Measurements from ENCODE around the gene NUS1.
"Not testable (repeated sequence)": the region's sequence is repeated elsewhere in the genome, so short reads cannot be mapped to it uniquely, and the experiment has no call there.

NUS1 gene

DNA sequence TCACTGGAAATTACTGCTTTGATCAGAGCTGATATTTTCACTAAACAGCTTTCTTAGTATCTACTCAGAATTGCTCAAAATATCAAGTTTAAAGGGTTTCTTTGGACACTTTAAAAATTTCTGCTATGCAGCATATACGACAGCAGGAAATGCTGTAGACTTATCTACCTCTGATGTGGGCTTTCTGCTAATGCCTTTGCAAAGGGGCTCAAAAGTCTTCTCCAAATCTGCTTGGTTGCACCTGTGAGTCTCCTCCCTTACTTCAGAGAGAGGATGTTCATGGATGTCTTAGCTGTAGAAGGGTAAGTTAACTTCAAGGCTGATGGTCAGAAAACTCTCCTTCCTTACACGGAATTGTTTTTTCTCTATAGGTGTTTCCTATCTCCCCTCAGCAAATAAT, 19.9 kb upstream of the NUS1 start:
- DNase-seq (ENCODE audit: low spot score), result no peak
- in situ Hi-C loops (cut with MboI; ENCODE audit: low pct_unique_long_range_greater_than_20kb, low sequenced_read_pairs, unreplicated experiment), result no loop called here

DNA sequence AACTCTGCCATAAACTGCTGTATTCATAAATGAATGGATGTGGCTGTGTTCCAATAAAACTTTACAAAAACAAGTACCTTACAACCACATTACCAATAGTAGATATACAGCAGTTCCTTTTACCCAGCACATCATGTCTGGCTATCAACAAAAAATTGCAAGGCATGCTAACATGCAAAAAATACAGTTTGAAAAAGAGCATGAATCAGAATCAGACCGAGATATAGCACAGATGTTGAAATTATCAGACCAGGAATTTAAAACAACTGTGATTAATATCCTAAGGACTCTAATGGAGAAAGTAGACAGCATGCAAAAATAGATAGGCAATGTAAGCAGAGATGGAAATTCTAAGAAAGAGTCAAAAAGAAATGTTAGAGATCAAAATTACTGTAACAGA, 8.4 kb upstream of the NUS1 start:
- TF ChIP-seq, protein P1, sequence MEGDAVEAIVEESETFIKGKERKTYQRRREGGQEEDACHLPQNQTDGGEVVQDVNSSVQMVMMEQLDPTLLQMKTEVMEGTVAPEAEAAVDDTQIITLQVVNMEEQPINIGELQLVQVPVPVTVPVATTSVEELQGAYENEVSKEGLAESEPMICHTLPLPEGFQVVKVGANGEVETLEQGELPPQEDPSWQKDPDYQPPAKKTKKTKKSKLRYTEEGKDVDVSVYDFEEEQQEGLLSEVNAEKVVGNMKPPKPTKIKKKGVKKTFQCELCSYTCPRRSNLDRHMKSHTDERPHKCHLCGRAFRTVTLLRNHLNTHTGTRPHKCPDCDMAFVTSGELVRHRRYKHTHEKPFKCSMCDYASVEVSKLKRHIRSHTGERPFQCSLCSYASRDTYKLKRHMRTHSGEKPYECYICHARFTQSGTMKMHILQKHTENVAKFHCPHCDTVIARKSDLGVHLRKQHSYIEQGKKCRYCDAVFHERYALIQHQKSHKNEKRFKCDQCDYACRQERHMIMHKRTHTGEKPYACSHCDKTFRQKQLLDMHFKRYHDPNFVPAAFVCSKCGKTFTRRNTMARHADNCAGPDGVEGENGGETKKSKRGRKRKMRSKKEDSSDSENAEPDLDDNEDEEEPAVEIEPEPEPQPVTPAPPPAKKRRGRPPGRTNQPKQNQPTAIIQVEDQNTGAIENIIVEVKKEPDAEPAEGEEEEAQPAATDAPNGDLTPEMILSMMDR (IDR thresholded peaks at IDR 0.05; ENCODE audit: extremely low read depth, insufficient read depth, missing control alignments), result no peak
- DNase-seq (ENCODE audit: low spot score), result no peak
- in situ Hi-C loops (cut with MboI; ENCODE audit: low pct_unique_long_range_greater_than_20kb, low sequenced_read_pairs, unreplicated experiment), result no loop called here

More for the DNA sequence above, 19.9 kb upstream of the NUS1 start:
- TF ChIP-seq, protein P1 (IDR thresholded peaks at IDR 0.05; ENCODE audit: extremely low read depth, insufficient read depth, missing control alignments), result no peak

DNA sequence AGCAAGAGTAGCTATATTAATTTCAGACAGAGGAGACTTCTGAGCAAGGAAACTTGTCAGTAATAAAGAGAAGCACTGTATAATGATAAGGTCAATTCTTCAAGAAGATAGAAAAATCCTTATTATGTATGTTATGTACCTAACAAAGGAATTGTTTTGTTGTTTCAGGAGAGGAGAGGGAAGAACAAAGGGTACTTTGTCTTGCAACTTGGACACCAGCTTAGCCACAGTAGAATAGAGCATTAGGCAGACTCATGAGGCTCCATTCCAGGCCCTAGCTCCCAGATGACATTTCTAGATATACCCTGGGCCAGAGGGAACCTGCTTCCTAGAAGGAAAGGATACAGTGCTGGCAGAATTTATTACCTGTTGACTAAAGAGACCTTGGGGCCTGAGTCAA, 6.5 kb upstream of the NUS1 start:
- in situ Hi-C loops (cut with MboI; ENCODE audit: low pct_unique_long_range_greater_than_20kb, low sequenced_read_pairs, unreplicated experiment), result no loop called here
- TF ChIP-seq, protein P1 (IDR thresholded peaks at IDR 0.05; ENCODE audit: extremely low read depth, insufficient read depth, missing control alignments), result no peak
- DNase-seq (ENCODE audit: low spot score), result no peak

DNA sequence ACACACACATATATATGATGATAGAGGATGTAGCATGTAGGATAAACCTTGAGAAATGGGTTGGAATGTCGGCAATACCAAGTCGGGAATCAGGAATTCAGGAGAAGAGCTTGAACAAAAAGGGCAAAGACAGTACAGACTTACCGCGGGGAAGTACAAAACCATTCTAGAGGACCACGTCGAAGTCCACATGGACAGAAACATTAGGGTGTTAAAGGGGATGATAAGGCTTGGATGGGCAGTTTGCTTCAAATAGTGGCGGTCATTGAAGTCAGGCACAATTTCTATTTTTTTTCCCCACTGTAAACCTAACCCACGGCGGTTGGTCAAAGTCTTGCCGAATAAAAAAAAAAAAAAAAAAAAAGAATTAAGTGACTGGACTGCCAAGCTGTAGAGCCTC, 766 bp upstream of the NUS1 start:
- DNase-seq (ENCODE audit: low spot score), result no peak
- in situ Hi-C loops (cut with MboI; ENCODE audit: low pct_unique_long_range_greater_than_20kb, low sequenced_read_pairs, unreplicated experiment), result no loop called here
- TF ChIP-seq, protein P1 (IDR thresholded peaks at IDR 0.05; ENCODE audit: extremely low read depth, insufficient read depth, missing control alignments), result no peak

DNA sequence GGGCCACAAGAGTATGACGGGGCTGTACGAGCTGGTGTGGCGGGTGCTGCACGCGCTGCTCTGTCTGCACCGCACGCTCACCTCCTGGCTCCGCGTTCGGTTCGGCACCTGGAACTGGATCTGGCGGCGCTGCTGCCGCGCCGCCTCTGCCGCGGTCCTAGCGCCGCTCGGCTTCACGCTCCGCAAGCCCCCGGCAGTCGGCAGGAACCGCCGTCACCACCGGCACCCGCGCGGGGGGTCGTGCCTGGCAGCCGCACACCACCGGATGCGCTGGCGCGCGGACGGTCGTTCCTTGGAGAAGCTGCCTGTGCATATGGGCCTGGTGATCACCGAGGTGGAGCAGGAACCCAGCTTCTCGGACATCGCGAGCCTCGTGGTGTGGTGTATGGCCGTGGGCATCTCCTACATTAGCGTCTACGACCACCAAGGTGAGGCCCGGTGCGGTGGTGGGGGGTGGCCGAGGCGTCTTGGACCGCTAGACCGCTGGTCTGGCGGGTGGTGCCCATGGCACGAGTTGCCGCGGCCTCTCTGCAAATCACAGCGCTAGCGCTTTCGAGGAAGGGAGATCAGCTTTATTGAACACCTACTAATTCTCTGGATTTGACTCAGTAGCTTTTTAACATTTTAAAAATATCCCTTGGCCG, 511 bp downstream of the NUS1 start:
- in situ Hi-C loops (cut with MboI; ENCODE audit: low pct_unique_long_range_greater_than_20kb, low sequenced_read_pairs, unreplicated experiment), result not testable (repeated sequence)

DNA sequence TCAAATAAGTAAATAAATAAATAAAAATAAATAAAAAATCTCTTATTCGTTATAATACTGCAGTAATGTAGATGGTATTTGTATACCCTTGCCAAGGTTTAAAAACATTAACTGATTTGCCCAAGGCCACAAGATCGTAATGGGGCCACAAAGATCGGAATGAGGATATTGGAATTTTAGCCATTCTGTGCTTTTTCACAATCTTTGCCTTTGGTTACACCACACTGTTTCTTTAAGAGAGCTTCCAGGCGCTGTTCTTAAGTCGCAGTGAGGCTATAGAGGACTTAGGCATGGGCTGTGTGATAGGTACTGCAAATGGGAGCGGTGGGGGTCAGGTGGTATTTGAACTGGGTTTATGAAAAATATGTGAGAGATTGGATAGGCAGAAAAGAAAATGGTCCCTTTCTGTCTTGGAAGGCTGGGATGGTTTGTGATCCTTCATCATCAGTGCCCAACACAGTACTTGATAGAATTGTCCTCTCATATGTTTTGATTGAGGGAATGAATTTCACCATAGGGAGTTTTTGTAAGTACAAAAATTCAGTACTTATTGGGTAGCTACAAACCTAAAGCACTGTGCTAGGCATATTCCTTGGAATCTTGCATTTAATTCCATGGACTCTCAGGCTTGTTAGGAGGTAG, 1.4 kb downstream of the NUS1 start:
- DNase-seq (ENCODE audit: low spot score), result no peak
- in situ Hi-C loops (cut with MboI; ENCODE audit: low pct_unique_long_range_greater_than_20kb, low sequenced_read_pairs, unreplicated experiment), result no loop called here

More for the DNA sequence above, 511 bp downstream of the NUS1 start:
- not testable (repeated sequence) for DNase-seq (ENCODE audit: low spot score)

More for the DNA sequence above, 1.4 kb downstream of the NUS1 start:
- TF ChIP-seq, protein P1 (IDR thresholded peaks at IDR 0.05; ENCODE audit: extremely low read depth, insufficient read depth, missing control alignments), result no peak
